HuH-7.5 (cell line): ENCODE data around the gene DTX3L.

Experiments
- DNase-seq: peaks from one replicate; pipeline ENCODE4 v3.0.0; 2011; ENCODE audit warnings: low spot score

The DTX3L gene

DNA sequence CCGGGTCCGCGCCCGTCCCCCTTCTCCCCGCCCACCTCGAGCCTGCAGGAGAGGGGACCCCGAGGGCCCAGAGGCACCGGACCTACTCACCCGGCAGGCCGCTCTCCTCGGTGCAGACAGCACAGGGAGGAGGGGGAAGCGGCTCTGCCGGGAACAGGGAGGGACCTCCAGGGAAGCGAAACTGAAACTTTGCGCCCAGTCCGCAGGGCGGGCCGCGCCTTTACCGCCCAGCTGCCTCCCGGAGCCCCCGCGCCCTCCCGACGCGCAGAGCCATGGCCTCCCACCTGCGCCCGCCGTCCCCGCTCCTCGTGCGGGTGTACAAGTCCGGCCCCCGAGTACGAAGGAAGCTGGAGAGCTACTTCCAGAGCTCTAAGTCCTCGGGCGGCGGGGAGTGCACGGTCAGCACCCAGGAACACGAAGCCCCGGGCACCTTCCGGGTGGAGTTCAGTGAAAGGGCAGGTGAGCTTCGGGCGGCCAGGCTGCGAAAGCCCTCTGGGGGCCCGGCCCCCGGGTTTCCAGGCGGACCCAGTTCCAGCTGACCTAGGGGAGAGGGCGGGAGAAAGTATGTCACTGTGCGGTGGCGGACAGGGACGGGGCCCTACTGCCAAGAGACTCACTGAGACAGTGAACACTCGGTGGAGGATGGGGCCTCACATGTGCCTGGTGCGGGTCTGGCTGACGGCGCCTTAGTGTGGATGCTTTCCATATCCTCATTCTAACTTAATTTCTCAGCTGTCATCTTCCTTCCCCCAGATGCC lies at the start of gene DTX3L, which contains the start of gene PARP9:
TSS of gene DTX3L (plus strand) at position 184 of the 758 bp plus-strand sequence. CDS start at position 273, 89 bp downstream.
TSS of gene PARP9 (minus strand) at position 146 of the 758 bp plus-strand sequence. CDS start 4,680 bp downstream, outside the sequence.
- peak; percentile 84 for DNase-seq

DNA sequence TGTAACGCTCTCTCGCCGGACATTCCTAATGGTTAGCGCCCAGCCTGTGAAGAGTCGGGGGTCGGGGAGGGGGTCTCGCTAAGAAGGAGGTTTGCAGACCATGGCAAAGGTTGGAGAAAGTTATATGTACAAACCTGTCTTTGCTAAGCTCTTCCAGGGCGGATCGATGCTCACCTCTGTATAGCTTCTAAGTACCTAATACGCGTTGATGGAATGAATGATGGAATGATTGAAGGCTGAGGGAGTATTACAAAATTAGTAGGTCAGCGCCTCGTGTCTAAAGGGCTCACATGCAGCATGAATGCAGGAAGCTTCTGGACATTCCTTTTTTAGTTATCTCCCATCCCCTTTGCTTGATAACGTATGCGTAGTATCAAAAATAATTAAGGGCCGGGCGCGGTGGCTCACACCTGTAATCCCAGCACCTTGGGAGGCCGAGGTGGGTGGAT lies 49.1 kb upstream of the DTX3L start:
- no peak for DNase-seq

DNA sequence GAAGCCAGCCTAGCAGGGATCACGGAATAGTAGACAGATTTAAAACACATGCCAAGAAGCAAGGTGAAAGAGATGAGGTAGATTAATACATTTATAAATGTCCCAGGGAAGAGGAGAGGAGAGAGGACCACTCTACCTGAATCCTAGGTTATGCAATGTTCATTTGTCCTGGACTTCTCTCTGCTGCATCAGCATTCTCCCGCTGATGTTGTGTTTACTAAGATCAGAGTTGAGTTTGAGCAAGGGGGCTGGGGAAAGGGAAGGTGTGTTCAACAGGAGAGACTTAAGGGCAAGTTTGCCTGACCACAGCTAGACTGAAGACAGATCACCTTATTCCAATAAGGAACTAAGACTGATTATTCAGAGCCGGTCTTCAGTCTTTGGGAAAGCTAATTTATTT lies 48.3 kb upstream of the DTX3L start:
- peak; percentile 25 for DNase-seq

GRCh38 chr3:122516846-122517360 lies 47.2 kb upstream of the DTX3L start:
- no peak for DNase-seq

DNA sequence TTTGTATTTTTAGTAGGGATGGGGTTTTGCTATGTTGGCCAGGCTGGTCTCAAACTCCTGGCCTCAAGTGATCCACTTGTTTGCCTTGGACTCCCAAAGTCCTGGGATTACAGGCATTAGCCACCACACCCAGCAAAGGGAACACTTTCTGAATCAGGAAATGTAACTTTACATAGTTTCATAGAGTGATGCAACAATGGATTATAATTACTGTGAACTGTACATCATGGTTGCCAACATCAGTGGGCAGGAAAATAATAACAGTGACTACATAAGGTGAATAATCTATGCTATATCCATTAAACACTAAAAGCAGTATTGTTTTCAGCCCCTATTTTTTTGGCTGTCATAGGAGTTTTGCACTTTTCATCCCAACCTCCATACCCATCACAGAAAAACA lies 44.4 kb upstream of the DTX3L start:
- DNase-seq, result no peak

DNA sequence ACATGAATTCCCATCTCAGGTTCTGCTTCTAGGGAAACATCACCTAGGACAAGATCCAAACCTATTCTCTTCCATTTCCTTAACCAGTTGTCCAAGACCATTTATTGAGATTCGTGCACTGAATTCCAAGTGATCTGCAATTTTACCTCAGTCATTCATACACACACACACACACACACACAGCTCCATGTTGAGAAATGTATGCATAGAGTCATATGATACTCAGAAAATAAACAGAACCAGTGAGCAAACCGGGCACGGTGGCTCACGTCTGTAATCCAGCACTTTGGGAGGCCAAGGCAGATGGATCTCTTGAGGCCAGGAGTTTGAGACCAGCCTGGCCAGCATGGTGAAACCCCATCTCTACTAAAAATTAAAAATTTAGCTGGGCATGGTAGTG lies 43.3 kb upstream of the DTX3L start:
- no peak for DNase-seq

DNA sequence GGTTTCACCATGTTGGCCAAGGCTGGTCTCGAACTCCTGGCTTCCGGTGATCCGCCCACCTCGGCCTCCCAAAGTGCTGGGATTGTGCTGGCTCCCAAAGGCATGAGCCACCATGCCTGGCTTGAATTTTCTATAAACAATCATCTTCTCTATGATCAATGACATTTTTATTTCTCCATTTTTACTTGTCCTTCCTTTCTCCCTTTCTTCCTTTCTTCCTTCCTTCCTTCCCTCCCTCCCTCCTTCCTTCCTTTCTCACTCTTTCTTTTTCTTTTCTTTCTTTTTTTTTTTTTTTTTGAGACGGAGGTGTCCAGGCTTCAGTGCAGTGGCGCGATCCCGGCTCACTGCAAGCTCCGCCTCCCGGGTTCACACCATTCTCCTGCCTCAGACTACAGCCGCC lies 40.8 kb upstream of the DTX3L start:
- no peak for DNase-seq

GRCh38 chr3:122530164-122530563 lies 34.0 kb upstream of the DTX3L start:
- no peak for DNase-seq

- no peak for DNase-seq
These were observed 30.7 kb upstream of the DTX3L start for GRCh38 chr3:122533480-122533879.

DNA sequence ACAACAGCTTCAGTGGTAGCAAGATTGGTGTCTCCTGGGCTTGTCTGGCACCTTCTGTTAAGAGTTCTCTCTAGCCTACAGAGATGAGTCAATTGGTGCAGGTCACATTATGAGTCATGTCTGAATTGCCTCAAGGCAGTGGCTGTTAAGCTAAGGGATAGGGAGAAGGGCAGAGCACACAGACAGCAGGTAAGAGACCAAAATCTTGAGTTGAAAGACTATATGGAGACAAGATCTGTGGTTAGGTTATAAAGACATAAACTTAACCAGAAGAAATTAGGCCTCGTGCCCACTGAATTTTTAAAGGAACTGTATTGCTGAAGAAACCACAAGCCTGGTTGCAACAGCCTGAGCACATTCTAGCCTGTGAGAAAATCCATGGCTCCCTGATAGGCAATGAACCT lies 30.2 kb upstream of the DTX3L start:
- DNase-seq, result no peak

DNA sequence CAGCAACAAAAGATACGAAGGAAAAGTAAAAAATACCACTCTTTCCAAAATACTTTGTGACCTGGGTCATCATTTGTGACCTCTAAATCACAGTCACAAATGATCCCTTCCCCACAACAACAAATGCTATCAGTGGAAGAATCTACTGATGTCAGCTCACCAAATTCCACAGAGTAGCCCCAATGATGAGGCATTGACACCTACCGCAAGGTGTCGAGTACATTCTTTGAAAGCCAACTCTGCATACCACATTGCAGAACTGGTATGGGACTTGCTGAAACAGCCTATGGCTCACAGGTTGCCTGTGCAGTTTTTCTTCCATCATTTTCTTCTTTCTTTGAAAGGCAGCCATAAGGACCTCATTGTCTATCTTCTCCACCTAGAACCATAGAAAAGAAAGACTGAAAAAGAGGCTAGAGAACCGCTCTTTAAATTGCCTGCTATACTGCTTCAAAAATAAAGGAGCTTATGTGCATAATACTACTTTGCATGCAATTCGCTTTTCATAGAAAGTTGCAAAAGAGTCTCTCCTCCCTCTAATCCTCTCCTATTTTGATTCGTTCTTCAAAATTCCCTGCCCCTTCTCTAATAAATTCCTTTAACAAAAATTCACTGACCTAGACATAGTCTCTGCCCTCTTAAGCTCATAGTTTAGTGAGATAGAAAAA lies 28.0 kb upstream of the DTX3L start:
- no peak for DNase-seq

- DNase-seq, result no peak
These were observed 27.5 kb upstream of the DTX3L start for GRCh38 chr3:122536632-122537001.

- no peak for DNase-seq
These were observed 25.1 kb upstream of the DTX3L start for GRCh38 chr3:122538956-122539490.

DNA sequence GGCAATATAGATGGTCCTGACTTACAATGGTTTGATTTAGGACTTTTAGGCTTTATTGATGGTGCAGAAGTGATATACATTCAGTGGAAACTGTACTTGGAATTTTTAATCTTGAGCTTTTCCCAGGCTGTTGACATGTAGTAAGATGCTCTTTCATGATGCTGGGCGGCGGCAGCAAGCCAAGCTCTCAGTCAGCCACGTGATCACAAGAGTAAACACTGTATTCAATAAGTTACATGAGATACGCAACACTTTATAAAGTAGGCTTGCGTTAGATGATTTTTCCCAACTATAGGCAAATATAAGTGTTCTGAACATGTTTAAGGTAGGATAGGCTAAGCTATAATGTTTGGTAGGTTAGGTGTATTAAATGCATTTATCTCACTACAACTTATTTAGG lies 18.0 kb upstream of the DTX3L start:
- DNase-seq, result no peak

DNA sequence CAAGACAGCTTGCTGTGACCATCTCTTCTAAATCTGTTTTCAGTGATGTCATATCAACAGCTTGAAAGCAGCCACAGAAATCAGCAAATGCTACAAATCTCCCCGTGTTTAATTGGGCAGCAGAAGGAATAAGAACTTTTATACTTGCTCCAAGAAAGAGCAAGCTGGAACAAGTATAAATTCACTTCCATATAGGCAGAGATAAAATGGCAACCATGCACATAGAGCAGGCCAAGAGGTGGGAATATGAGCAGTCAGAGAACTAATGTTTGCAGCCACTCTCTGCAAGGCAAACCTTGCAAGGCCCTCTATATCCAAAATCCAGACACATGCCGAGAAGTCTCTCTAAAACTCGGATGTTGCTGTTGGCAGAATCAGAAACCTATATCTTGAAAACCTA lies 16.1 kb upstream of the DTX3L start:
- DNase-seq, result no peak

DNA sequence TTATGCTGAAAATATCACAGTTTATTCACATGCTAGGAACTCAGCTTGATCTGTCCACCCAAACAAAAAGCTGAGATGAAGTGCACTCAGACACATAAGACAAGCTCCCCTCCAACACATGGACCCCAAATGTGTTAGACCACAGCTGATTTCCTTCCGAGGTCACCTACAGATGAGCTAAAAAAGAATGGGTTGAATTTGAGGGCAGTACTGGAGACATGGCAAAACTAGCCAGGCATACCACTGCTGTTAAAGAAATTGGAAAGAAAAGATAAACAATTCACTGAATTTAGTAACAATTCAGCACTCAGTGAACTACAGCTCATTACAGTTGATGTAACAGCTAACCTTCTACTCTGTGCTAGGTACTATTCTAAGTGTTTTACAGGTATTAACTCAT lies 15.5 kb upstream of the DTX3L start:
- no peak for DNase-seq

GRCh38 chr3:122553171-122553570 lies 11.0 kb upstream of the DTX3L start:
- no peak for DNase-seq

DNA sequence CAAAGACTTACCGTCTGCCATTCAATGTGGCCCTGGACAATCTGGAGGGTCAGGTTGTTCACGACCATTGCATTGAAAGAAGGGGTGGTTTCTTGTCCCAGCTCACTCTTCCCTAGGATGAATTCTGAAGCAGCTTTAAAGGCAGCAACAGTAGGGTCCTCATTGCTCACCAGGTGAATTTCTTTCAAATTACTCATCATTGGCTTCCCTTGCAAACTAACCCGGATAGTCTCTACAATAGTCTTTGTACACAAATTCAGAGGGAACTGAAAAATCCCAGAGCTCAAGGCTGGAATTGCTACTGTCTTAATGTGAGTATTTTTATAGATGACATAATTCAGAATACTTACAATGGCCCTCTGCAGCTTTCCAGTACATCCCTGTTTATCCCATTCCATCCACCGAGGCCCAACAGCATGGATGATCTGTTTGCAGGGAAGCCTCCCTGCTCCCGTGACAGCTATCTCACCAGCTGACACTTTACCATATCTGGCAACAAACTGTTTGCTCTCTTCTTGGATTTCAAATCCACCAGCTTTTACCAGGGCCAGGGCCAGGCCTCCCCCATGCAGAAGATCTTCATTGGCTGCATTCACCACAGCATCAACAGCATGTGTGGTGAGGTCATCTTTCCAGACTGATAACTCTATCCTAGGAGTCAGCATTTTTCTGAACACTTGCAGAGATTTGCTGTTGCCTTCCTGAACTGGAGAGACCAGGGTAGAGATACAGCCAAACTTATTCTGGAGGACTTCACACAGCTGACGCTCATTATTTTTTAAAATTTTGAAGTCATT lies 8.7 kb upstream of the DTX3L start:
- DNase-seq, result no peak

DNA sequence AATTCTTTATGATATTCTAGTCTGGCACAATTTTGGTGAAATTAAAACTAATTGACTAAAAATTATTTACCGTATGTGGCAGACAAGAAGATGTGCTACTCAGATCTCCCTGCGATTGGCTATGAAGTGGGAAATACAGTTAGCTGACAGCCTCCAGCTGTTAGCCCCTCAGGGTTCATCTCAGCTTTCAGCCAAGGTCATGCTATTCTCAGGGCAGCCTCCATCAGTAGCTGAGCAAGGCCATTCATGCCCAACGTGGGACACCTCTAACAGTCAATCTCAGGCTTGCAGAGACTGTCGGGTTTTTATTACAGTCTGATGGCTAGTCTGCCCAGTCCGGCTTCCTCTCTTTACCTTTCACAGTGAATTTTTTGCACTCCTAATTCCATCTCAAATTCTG lies 6.8 kb upstream of the DTX3L start:
- no peak for DNase-seq

DNA sequence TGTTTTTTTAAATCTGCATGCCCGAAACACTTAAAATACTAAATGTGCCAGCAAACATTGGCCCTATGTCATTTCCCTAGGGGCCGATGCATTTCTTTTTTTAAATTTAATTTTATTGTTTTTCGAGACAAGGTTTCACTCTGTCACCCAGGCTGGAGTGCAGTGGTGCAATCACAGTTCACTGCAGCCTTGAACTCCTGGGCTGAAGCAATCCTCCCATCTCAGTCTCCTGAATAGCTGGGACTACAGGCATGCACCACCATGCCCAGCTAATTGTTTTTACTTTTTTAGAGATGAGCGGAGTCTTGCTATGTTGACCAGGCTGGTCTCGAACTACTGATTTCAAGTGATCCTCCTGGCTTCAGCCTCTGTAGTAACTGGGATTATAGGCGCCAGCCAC lies 5.5 kb upstream of the DTX3L start:
- DNase-seq, result no peak

- DNase-seq, result no peak
These were observed 4.2 kb upstream of the DTX3L start for GRCh38 chr3:122559906-122560305.

GRCh38 chr3:122560680-122561079 lies 3.5 kb upstream of the DTX3L start:
- DNase-seq, result peak; percentile 61
